ENCODE results near the gene ADH7. TPM values are rescaled to one million over a fixed set of nuclear protein-coding genes. Genes with fewer than 3 reads are reported as not detected.

The ADH7 gene
- total RNA-seq: 1 to 10 TPM in 2 of 4 donors, under 1 TPM in 2; 0.24 to 1.2 (median 0.76) TPM

GRCh38 chr4:99435154-99435553, at the start of gene ADH7:
TSS of gene ADH7 (minus strand) at chr4:99435342. CDS start at chr4:99435233, 109 bp downstream.
- H3K4me3 ChIP-seq: no peak within 1 kb of the TSS
- peak within 1 kb of the TSS; percentile 1 for H3K27ac ChIP-seq
- no peaks in the 10 kb centered on the region for H3K9me3 ChIP-seq

DNA sequence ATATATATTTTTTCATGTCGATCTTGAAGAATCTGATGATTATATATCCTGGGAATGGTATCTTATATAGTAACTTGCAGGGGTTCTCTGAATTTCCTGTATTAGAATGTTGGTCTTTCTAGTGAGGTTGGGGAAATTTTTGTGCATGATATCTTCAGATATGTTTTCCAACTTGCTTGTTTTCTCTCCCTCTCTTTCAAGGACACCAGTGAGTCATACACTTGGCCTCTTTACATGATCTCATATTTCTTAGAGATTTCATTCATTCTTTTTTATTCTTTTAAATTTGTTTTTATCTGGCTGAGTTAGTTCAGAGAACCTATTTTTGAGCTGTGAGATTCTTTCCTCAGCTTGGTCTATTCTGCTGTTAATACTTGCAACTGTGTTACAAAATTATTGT, 48.5 kb upstream of the ADH7 start:
- peaks cover 29% of the 10 kb centered on the region for H3K9me3 ChIP-seq
- TF ChIP-seq POLR2A (IDR thresholded peaks at IDR 0.05) (no peak), CTCF (IDR thresholded peaks at IDR 0.05) (no peak), EP300 (IDR thresholded peaks at IDR 0.05) (no peak), POLR2AphosphoS5 (IDR thresholded peaks at IDR 0.05) (no peak)
- whole genome bisulfite sequencing: 97% methylated on average over 1 of the region's 1 CpG
- H3K4me3 ChIP-seq: no peak overlapping the region
- no peaks in the 10 kb centered on the region for H3K4me1 ChIP-seq
- H3K27me3 ChIP-seq: no peaks in the 10 kb centered on the region
- no peaks in the 10 kb centered on the region for H3K36me3 ChIP-seq
- DNase-seq (ENCODE audit: low spot score in 2 of 2): no peak
- no peak overlapping the region for H3K27ac ChIP-seq

More at GRCh38 chr4:99435154-99435553, at the start of gene ADH7:
- H3K36me3 ChIP-seq: no peaks in the 10 kb centered on the region
- H3K4me1 ChIP-seq: peaks cover 29% of the 10 kb centered on the region
- H3K27me3 ChIP-seq: no peaks in the 10 kb centered on the region
- no peak for TF ChIP-seq POLR2AphosphoS5 (IDR thresholded peaks at IDR 0.05)
- TF ChIP-seq POLR2A (IDR thresholded peaks at IDR 0.05): no peak
- no peak for TF ChIP-seq CTCF (IDR thresholded peaks at IDR 0.05)
- no peak for TF ChIP-seq EP300 (IDR thresholded peaks at IDR 0.05)
- no peak for DNase-seq (ENCODE audit: low spot score in 2 of 2)
- 50% methylated on average over 1 of the region's 1 CpG for WGBS

GRCh38 chr4:99473131-99473530, 38.0 kb upstream of the ADH7 start:
- Histone ChIP-seq H3K4me1 (no peaks in the 10 kb centered on the region), H3K36me3 (no peaks in the 10 kb centered on the region), H3K27ac (no peak overlapping the region), H3K4me3 (no peak overlapping the region), H3K27me3 (no peaks in the 10 kb centered on the region), H3K9me3 (no peaks in the 10 kb centered on the region)
- DNase-seq (ENCODE audit: low spot score in 2 of 2): no peak
- WGBS: 79% methylated on average over 1 of the region's 1 CpG
- TF ChIP-seq POLR2A (IDR thresholded peaks at IDR 0.05) (no peak), CTCF (IDR thresholded peaks at IDR 0.05) (no peak), POLR2AphosphoS5 (IDR thresholded peaks at IDR 0.05) (no peak), EP300 (IDR thresholded peaks at IDR 0.05) (no peak)

DNA sequence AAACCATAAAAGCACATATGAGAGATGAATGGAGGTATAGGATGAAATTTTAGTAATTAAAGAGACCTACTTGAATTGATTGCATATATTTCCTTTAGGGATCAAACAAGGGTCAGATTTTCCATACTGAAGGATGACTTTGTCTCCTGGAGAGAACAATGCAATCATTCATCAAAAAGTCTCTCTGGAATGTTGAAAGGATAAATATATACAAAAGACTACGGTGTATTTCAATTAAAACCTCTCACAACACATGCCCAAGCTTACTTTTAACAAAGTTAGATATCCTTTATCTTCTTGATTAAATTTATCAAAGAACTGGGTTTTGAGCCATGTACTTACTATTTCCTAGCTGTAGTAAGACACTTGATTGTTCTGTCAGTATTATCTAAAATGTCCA, 36.8 kb upstream of the ADH7 start:
- no peak for TF ChIP-seq POLR2A (IDR thresholded peaks at IDR 0.05)
- no peak for TF ChIP-seq CTCF (IDR thresholded peaks at IDR 0.05)
- no peak for TF ChIP-seq POLR2AphosphoS5 (IDR thresholded peaks at IDR 0.05)
- TF ChIP-seq EP300 (IDR thresholded peaks at IDR 0.05): no peak
- no peaks in the 10 kb centered on the region for H3K36me3 ChIP-seq
- H3K27me3 ChIP-seq: peaks cover 3% of the 10 kb centered on the region
- no peak for DNase-seq (ENCODE audit: low spot score in 2 of 2)
- no peak overlapping the region for H3K27ac ChIP-seq
- H3K9me3 ChIP-seq: no peaks in the 10 kb centered on the region
- H3K4me1 ChIP-seq: no peaks in the 10 kb centered on the region
- no peak overlapping the region for H3K4me3 ChIP-seq
- 38% methylated on average over 1 of the region's 1 CpG for WGBS

- Histone ChIP-seq H3K9me3 (no peaks in the 10 kb centered on the region), H3K27ac (no peak overlapping the region), H3K27me3 (peaks cover 3% of the 10 kb centered on the region), H3K4me1 (no peaks in the 10 kb centered on the region), H3K4me3 (no peak overlapping the region), H3K36me3 (no peaks in the 10 kb centered on the region)
- DNase-seq (ENCODE audit: low spot score in 2 of 2): no peak
- TF ChIP-seq POLR2AphosphoS5 (IDR thresholded peaks at IDR 0.05) (no peak), CTCF (IDR thresholded peaks at IDR 0.05) (no peak), EP300 (IDR thresholded peaks at IDR 0.05) (no peak), POLR2A (IDR thresholded peaks at IDR 0.05) (no peak)
Measured at GRCh38 chr4:99471349-99471748, 36.2 kb upstream of the ADH7 start.

Data from suprapubic skin (tissue), 4 donors.